ENCODE data around the gene WDR38.

WDR38 gene

GRCh38 chr9:124869986-124870560, 16.8 kb downstream of the WDR38 start:
- H3K4me3 ChIP-seq (ENCODE audit: low read length, poor library complexity, severe bottlenecking) = peak overlapping the region; percentile 97
- H3K27me3 ChIP-seq (ENCODE audit: insufficient read depth, low read length, poor library complexity, severe bottlenecking) = no peaks in the 10 kb centered on the region
- TF ChIP-seq EZH2phosphoT487 (IDR thresholded peaks at IDR 0.05; ENCODE audit: borderline replicate concordance) (no peak), CTCF (conservative IDR thresholded peaks at IDR 0.05; ENCODE audit: low read length) (no peak)
- H4K20me1 ChIP-seq (ENCODE audit: insufficient read depth, low read length, poor library complexity, severe bottlenecking) = peaks cover 57% of the 10 kb centered on the region
- H3F3A ChIP-seq (ENCODE audit: low read depth) = 0 out of 2 replicates have a peak, but pooled peaks cover 3% of the 10 kb centered on the region
- peak overlapping the region; percentile 81 for H3K4me2 ChIP-seq (ENCODE audit: low read depth, low read length, poor library complexity, severe bottlenecking)
- peaks cover 78% of the 10 kb centered on the region for H3K79me2 ChIP-seq (ENCODE audit: insufficient read depth, low read length)
- no peaks in the 10 kb centered on the region for H3K9me2 ChIP-seq (replicated peaks; ENCODE audit: low read depth, low read length)
- peaks cover 20% of the 10 kb centered on the region; the same call in 1 of the 2 replicates for H3K36me3 ChIP-seq (ENCODE audit: insufficient read depth, low read length)
- H3K9ac ChIP-seq (ENCODE audit: low read depth, low read length, poor library complexity, severe bottlenecking) = peak overlapping the region; percentile 99
- peaks cover 39% of the 10 kb centered on the region for H3K4me1 ChIP-seq (ENCODE audit: insufficient read depth, low read length, poor library complexity, severe bottlenecking)
- no peaks in the 10 kb centered on the region for H3K9me3 ChIP-seq (ENCODE audit: insufficient read depth, low read depth, low read length)
- no peak overlapping the region for H2AFZ ChIP-seq (ENCODE audit: low read length)

- Histone ChIP-seq H2AFZ (ENCODE audit: low read length) (no peak overlapping the region), H3K79me2 (ENCODE audit: insufficient read depth, low read length) (peaks cover 85% of the 10 kb centered on the region), H3K9me3 (ENCODE audit: insufficient read depth, low read depth, low read length) (no peaks in the 10 kb centered on the region), H3K4me2 (ENCODE audit: low read depth, low read length, poor library complexity, severe bottlenecking) (peak overlapping the region; percentile 81), H3K9ac (ENCODE audit: low read depth, low read length, poor library complexity, severe bottlenecking) (peak overlapping the region; percentile 99), H3K36me3 (ENCODE audit: insufficient read depth, low read length) (peaks cover 26% of the 10 kb centered on the region; the same call in 1 of the 2 replicates), H3K27me3 (ENCODE audit: insufficient read depth, low read length, poor library complexity, severe bottlenecking) (no peaks in the 10 kb centered on the region), H3F3A (ENCODE audit: low read depth) (0 out of 2 replicates have a peak, but pooled peaks cover 3% of the 10 kb centered on the region), H4K20me1 (ENCODE audit: insufficient read depth, low read length, poor library complexity, severe bottlenecking) (peaks cover 60% of the 10 kb centered on the region), H3K4me3 (ENCODE audit: low read length, poor library complexity, severe bottlenecking) (peak overlapping the region; percentile 97), H3K4me1 (ENCODE audit: insufficient read depth, low read length, poor library complexity, severe bottlenecking) (peaks cover 39% of the 10 kb centered on the region), H3K9me2 (replicated peaks; ENCODE audit: low read depth, low read length) (no peaks in the 10 kb centered on the region)
- TF ChIP-seq EZH2phosphoT487 (IDR thresholded peaks at IDR 0.05; ENCODE audit: borderline replicate concordance) = no peak
- TF ChIP-seq CTCF (conservative IDR thresholded peaks at IDR 0.05; ENCODE audit: low read length) = no peak
Observed at GRCh38 chr9:124870723-124871122, 17.5 kb downstream of the WDR38 start.

GRCh38 chr9:124871156-124871561, 17.9 kb downstream of the WDR38 start:
- peaks cover 30% of the 10 kb centered on the region; the same call in 1 of the 2 replicates for H3K36me3 ChIP-seq (ENCODE audit: insufficient read depth, low read length)
- H3K9me3 ChIP-seq (ENCODE audit: insufficient read depth, low read depth, low read length) = no peaks in the 10 kb centered on the region
- peak overlapping the region; percentile 97 for H3K4me3 ChIP-seq (ENCODE audit: low read length, poor library complexity, severe bottlenecking)
- H3F3A ChIP-seq (ENCODE audit: low read depth) = 0 out of 2 replicates have a peak, but pooled peaks cover 3% of the 10 kb centered on the region
- H3K9me2 ChIP-seq (replicated peaks; ENCODE audit: low read depth, low read length) = no peaks in the 10 kb centered on the region
- no peak overlapping the region for H2AFZ ChIP-seq (ENCODE audit: low read length)
- peaks cover 39% of the 10 kb centered on the region for H3K4me1 ChIP-seq (ENCODE audit: insufficient read depth, low read length, poor library complexity, severe bottlenecking)
- peaks cover 65% of the 10 kb centered on the region for H4K20me1 ChIP-seq (ENCODE audit: insufficient read depth, low read length, poor library complexity, severe bottlenecking)
- peak overlapping the region; percentile 99 for H3K9ac ChIP-seq (ENCODE audit: low read depth, low read length, poor library complexity, severe bottlenecking)
- no peaks in the 10 kb centered on the region for H3K27me3 ChIP-seq (ENCODE audit: insufficient read depth, low read length, poor library complexity, severe bottlenecking)
- H3K79me2 ChIP-seq (ENCODE audit: insufficient read depth, low read length) = peaks cover 87% of the 10 kb centered on the region
- TF ChIP-seq CTCF (conservative IDR thresholded peaks at IDR 0.05; ENCODE audit: low read length) (no peak), EZH2phosphoT487 (IDR thresholded peaks at IDR 0.05; ENCODE audit: borderline replicate concordance) (no peak)
- H3K4me2 ChIP-seq (ENCODE audit: low read depth, low read length, poor library complexity, severe bottlenecking) = peak overlapping the region; percentile 81

Data from Loucy (cell line).